HG03432 (cell line): ENCODE measurements around the gene IFNB1.

Experiments
- ATAC-seq: cut with Tn5 transposase; IDR thresholded peaks from one replicate; pipeline ENCODE4 v1.9.1; 2021; ENCODE audit warnings: mild to moderate bottlenecking, moderate library complexity; ENCODE audit not compliant: unreplicated experiment

The IFNB1 gene

DNA sequence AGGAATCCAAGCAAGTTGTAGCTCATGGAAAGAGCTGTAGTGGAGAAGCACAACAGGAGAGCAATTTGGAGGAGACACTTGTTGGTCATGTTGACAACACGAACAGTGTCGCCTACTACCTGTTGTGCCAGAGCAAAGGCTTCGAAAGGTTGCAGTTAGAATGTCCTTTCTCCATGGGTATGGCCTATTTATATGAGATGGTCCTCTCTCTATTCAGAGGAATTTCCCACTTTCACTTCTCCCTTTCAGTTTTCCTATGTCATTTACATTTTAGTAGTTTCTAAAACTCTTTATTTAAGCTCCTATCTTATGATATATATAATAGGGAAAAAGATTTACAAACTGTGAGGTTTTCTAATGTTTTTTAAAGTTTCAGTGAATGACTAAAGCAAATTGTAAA is at the start of gene IFNB1:
Gene IFNB1, minus strand, starts transcription at position 162 of the 400 bp plus-strand sequence. Its CDS starts 73 bp downstream, at position 89.
- ATAC-seq, result no peak

DNA sequence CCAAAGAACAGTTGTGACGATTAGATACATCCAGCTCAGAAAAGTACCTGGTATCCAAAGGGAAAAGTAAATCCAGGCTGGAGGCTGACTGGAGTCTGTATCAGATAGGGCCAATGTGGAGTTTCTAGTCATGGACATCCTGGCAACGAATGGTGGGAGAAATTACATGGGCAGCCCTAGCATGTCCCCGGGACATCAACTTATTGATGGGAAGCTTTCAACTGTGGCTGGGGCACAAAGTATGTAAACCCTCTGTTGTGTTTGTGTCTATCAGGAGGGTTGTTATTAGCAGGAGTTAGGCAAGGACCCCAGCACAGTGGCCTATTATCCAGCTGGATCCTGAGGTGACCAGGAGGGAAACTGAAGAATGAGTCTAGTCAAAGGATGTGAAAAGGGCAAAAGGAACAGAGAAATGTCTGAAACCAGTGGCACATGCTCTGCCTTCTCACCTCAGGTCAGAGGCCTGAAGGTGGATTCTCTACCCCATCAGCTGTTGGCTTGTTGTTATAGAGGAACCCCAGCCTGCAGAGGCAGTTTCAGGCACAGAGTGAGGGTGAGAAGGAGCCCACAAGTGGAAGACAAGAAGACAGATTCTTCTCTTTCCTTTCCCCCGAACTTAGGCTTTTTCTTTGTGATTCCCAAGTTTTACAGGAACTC is 44.0 kb upstream of the IFNB1 start:
- peak; percentile 65 for ATAC-seq

DNA sequence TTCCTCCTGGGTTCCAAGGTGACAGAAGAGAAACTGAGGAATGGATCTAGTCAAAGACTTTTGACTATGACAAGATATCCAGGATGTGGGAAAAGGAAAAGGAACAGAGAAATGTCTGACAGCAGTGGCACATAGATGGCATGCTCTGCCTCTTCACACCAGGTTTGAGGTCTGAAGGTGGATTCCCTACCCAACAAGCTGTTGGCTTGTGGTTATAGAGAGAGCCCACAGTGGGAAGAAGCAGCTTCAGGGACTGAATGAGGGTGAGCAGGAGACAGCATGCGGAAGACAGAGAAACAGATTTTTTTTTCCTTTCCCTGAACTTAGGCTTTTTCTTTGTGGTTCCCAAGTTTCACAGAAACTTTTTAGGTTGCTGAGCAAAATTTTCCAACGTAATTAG is 43.3 kb upstream of the IFNB1 start:
- ATAC-seq, result peak; percentile 81

DNA sequence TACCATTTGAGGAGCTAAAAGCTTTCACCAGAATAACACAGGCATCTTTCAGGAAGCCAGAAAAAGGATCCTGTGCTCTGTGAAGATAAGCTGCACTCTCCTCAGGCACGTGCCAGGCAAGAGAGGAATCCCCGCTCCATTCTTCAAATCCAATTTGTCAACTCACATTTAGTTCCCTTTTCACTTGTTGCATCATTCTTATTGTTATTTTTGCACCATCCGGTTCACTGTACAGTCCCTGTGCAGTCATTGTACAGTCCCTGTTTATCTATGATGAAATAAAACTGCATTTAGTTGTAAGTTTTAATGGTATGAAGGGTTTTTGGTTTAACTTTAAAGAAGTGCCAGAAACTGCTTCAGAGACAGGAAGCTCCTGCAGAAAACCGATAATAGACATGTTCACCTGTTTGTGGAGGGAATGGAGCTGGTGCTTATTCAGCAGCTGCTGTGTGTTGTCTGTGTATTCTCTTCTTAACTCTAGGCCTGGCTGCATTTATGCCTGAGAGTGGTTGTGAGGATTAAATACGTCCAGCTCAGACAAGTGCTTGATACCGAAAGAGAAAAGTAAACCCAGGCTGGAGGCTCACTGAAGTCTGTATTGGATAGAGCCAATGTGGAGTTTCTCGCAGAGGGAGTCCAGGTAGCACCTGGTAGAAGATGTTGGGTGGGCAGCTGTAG is 41.5 kb upstream of the IFNB1 start:
- ATAC-seq, result peak; percentile 46

DNA sequence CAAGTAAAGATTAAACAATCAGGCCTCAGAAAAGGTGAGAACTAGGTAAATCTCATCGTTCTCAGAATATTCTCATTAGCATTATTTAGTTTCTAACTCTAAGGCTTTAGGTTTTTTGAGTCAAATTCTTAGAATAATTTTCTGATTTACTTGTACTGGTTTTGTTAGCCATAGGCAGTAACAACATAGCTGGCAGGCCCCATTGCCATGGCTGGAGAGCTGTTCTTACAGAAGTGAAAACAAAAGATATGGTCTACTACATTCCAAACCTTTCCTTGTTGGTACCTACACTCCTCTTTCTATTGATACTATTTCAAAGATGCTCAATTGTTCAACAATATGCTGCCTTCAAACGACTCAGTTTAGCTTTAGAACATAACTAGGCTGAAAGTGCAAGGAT is 36.6 kb upstream of the IFNB1 start:
- no peak for ATAC-seq

DNA sequence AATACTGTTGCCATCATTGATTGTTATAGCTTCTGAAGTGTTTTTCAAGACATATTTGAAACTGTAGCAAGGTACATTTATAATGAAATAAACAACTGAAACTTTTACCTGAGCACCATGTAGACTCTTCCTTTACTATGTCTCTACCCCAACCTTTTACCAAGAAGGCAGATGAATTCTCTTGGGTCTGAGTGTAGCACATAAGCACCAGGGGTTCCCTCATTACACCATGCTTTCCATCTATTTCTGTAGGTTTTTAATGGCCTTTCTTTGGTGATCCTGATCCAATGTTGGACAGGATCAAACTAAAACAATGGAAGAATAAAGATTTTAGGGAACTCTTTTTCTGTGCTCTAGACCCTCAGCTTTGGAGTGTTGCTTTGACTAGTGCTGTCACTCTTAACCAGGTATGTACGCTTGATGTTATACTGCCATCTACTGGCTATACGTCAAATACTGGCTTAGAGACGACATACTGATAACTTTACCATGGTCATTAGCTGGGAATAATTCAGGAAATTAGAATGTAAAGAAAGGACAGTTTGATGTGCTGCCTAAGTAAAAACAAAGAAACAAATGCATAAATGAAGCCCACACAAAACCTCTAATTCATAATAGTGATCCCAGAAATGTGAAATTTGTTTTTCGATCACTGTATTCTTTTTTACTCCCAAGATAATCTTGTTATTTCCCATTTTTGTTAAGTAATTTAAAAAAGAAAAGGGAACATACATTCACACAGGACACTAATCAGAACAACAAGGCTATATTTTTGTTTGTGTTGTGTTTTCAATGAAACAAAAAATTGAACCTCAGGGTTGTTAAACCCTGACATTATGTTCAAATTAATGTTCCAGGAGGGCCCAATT is 33.2 kb upstream of the IFNB1 start:
- ATAC-seq, result peak; percentile 94

DNA sequence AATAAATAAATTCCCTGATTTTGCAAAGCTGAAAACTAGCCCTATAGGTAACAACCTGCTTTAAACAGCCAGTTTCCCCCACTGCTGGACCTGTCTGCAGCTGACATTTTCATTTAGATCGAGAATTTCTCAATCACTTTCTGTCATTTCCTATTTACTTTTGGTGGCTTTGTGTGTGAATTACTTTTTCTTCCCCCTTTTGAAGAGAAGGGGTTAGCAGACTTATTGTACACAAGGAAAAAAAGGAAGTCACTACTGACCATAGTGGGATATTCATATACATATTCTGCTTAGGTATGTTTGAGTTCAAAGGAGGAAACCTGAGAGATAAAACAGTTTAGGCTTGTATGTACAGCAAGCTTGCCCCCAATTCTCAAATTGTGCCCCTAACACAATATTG is 27.0 kb upstream of the IFNB1 start:
- ATAC-seq, result no peak

DNA sequence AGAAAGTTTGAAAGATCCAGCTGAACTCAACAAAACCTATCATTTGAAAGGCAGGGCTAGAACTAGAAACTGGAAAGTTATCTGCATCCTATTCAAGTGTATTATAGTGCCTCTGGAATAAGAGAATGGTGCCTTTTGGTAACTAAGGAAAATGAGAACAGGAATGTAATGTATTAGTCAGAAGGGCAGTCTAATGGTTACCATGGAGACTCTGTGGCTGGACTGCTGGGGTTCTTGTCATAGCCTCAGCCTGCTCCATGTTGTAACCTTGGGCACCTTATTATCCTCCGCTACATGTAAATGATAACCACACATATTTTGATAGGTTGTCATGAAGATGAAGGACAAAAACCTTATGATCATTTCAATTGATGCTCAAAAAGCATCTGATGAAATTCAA is 24.6 kb upstream of the IFNB1 start:
- ATAC-seq, result no peak

DNA sequence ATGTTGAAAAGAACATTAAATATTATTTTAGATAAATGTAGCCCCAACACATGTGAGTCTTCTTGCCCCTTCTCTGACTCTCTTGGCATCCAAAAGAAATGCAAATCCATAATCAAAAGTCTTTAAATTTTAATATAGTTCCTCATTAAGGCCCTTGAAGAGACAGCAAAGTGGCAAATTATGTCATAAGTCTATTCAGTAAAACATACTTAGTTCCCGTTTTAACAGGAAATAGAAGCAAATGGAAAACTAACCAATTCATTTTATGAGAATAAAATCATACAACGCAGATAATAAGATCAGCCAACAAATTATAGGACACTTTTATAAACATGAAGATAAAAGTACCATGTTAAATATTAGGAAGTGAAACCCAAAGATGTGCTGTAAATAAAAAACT is 20.1 kb upstream of the IFNB1 start:
- no peak for ATAC-seq

DNA sequence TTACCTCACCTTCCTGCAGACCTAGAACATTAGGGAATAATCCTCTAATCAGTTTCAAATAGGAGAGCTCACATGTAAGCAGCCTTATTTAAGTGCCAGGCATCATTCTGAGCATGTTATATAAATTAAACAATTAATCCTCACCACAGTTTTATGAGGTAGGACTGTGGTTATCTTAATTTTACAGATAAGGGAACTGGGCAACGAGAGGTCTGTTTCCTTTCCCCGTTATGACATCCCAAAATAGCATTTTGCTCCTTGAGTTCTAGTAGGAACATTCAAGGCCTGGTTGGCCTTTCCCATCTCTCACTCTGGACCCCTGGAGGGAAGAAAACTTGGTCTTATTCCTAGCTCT is 19.1 kb upstream of the IFNB1 start:
- ATAC-seq, result no peak

DNA sequence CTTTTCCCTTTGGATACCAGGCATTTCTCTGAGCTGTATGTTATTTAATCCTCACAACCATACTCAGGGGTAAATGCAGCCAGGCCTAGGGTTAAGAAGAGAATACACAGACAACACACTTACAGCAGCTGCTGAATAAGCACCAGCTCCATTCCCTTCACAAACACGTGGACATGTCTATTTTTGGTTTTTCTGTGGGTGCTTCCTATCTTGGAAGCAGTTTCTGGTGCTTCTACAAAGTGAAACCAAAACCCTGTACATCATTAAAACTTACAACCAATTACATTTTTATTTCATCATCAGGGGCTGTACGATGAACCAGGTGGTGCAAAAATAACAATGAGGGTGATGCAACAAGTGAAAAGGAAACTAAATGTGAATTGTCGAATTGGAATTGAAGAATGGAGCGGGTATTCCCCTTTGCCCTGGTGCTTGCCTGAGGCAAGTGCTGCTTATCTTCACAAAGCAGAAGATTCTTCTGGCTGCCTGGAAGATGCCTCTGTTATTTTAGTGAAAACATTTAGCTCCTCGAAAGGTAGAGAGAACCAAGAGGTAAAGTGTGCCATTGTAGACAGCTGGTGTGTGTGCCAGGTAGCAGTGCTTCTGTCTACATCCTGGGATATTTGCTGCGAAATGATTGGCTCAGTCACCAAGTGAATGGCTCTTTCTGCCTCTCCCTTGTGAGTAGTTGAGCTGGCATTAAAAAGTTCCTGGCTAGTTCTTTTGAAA is 18.6 kb upstream of the IFNB1 start:
- peak; percentile 85 for ATAC-seq

DNA sequence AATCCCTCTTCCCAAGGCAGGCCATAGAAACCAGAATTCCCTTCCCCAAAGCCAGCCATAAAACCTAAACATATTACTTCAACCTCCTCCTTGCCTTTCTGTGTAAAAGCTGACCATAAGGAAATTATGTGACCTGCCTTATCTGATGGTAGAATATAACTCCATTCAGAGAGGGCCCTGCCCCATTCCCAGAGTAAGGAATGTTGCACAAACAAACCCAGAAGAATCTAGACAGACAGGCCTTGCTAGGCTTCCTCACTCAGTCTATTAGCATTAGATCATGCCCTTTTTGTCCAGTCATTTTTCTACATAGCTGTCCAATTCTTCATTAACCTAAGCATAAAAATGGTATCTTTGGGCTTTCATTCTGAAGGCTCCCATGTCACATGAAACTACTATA is 17.8 kb upstream of the IFNB1 start:
- ATAC-seq, result no peak

DNA sequence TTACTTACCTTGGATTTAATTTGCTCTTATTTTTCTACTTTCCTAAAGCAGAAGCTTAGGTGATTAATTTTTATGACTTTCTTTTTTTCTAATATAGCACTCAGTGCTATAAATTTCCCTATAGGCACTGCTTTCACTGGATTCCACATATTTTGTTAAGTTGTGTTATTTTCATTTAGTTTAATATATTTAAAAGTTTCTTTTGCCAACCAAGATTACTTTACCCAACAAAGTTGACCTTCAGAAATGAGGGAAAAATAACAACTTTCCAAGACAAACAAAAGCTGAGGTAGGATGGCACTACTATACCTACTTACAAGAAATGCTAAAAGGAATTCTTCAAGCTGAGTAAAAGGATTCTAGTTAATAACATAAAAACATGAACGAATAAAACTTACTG is 8.8 kb upstream of the IFNB1 start:
- no peak for ATAC-seq

DNA sequence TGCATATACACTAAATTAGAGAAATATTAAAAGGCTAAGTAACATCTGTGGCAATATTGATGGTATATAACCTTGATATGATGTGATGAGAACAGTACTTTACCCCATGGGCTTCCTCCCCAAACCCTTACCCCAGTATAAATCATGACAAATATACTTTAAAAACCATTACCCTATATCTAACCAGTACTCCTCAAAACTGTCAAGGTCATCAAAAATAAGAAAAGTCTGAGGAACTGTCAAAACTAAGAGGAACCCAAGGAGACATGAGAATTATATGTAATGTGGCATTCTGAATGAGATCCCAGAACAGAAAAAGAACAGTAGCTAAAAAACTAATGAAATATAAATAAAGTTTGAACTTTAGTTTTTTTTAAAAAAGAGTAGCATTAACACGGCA is 7.3 kb upstream of the IFNB1 start:
- ATAC-seq, result no peak

DNA sequence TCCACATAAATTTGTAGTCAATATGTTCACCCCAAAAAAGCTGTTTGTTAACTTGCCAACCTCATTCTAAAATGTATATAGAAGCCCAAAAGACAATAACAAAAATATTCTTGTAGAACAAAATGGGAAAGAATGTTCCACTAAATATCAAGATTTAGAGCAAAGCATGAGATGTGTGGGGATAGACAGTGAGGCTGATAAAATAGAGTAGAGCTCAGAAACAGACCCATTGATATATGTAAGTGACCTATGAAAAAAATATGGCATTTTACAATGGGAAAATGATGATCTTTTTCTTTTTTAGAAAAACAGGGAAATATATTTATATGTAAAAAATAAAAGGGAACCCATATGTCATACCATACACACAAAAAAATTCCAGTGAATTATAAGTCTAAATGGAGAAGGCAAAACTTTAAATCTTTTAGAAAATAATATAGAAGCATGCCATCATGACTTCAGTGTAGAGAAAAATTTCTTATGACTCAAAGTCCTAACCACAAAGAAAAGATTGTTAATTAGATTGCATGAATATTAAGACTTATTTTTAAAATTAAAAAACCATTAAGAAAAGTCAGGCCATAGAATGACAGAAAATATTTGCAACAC is 6.6 kb upstream of the IFNB1 start:
- no peak for ATAC-seq

DNA sequence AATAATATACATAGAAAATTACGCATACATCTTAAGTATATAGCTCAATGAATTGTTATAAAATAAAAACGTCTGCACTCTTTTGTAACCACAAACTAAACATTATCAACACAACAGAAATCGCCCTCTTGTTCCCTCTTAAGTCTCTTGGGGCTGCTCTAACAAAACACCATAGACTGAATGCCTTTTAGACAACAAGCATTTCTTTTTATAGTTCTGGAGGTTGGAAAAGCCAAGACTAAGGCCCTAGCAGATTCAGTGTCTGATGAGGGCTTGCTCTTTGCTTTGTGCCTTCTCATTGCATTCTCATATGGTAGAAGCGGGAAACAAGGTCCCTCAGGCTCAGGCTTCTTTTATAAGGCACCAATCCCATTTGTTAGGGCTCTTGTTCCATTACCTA is 4.9 kb upstream of the IFNB1 start:
- no peak for ATAC-seq

DNA sequence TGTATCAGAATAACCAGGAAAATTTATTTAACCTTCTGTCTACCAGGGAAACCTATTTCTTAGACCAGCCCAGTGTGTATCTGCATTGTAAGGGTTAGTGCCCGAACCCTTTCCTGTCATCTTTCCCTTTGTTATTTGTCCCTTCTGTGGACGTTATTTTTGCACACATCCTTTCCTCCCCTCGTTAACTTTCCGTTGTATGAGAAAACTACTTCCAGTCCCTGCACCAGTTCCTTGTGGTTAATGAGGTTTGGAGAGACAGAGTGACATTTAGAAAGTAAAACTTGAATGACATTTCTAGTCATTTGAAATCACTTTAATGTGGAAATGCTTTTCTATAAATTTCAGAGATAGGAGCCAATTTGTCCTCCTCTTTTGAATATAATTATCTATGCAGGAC is 4.3 kb upstream of the IFNB1 start:
- ATAC-seq, result no peak

DNA sequence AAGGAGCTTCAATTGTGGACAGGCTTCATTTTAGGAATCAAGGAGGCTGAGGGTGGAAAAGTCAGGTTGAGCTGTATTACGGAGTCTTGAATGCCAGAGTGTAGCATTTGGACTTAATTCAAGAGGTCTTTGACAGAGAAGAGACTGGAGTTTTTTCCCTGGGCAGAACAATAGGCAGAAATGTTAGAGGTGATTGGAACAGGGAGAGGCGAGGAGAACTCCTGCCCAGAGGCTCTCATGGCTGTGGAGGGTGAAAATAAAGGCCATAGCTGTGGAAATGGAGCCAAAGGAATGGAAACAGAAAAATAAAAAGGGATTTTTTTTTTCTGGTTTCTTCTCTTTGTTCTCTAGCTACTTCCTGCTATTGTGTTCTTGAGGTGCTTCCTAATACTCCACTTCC is 3.7 kb upstream of the IFNB1 start:
- no peak for ATAC-seq

DNA sequence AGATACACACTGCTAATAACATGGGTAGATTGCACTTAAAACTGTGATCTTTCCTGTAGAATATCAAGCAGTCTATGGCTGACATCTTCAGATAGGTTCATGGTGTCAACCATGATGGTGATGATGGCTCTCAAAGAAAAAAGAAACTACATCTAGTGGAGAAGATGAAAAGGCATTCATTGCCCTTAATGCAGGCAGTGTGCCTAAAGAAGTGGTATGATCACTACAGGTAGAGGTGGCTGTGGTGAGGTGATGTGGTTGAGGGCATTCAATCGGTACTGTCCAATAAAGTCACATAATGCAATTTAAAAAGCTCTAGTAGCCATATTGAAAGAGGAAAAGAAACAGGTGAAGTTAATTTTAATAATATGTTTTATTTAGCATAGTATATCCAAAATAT is 3.1 kb upstream of the IFNB1 start:
- ATAC-seq, result no peak

DNA sequence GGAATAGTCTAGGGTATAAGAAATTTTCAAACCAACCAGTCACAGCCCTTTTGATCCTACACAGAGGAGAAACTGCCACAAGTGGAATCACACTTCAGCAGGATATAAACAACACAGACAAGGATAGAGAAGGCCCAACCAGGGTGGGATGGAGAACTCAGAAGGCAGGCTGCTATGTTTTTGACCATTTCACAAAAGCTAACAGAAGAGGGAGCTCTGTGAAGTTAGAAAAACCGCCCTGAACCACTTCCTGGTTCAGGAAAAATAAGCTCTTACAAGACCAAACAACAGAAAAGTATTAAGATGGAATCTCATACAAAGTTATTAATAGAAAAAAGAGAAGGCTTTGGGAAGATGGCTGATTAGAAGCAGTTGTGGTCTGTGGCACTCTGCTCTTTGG is 960 bp upstream of the IFNB1 start:
- no peak for ATAC-seq

DNA sequence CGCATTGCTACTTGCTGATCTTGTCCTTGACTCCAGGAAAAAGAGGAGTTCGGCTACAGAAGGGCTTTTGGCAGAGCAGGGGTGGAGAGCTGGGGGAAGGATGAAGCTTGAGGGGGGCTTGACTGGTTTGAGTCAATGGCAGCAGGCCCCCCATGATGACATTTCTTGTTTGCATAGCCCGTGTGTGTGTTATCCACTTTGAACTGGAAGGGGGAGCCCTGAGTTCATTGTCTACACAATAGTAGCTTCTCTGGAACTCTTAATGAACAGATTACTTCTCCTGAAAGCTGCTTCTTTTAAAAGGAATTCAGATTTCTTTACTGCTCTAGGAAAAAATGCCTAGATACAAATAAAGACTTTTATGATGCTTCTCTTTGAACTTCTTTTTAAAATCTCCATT is 2.3 kb downstream of the IFNB1 start:
- ATAC-seq, result no peak
